ENCODE results near the gene AZU1. TPM values are rescaled to one million over a fixed set of nuclear protein-coding genes. Genes with fewer than 3 reads are reported as not detected.
"Not testable (repeated sequence)": the region's sequence is repeated elsewhere in the genome, so short reads cannot be mapped to it uniquely, and the experiment has no call there.

AZU1 gene
- total RNA-seq, 1 donor from 2014 or later, result not detected

DNA sequence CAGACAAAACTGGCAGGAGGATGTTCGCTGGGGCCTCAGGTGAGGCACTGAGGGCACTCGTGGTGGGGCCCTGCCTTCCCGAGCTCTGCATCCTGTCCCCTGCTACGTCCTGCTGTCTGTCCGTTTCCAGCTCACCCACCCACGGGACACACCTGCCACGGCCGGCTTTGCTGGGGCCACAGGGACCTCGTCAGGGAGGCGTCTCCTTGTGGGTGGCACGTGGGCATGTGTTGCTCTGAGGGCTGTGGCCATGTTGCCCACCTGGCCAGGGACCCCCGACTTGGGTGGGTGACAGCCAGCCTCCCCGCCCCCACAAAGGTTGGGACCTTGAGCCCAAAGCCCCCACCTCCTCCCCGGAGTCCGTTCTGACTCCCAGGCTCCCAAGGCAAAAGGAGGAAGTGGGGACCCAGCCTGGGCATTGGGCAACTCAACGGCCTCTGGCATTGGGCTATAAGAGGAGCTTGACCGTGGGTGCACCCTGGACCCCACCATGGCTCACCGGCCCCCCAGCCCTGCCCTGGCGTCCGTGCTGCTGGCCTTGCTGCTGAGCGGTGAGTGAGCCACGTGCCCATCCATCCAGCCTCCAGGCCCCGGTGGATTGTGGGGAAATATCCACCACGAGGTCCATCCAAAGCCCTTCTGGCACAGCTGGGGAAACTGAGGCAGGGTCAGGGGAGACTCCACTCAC lies 13.0 kb downstream of the AZU1 start, which contains the start of gene PRTN3:
Gene PRTN3 (plus strand): TSS at position 481 of the 688 bp plus-strand sequence. CDS start 10 bp downstream, at position 491.
- Histone ChIP-seq H3K27me3 (peaks cover 16% of the 10 kb centered on the region), H3K4me1 (peaks cover 7% of the 10 kb centered on the region in 2 donors), H3K27ac (no peak within 1 kb of the TSS), H3K36me3 (no peaks in the 10 kb centered on the region), H3K9me3 (no peaks in the 10 kb centered on the region), H3K4me3 (no peak within 1 kb of the TSS)
- TF ChIP-seq, protein P1, sequence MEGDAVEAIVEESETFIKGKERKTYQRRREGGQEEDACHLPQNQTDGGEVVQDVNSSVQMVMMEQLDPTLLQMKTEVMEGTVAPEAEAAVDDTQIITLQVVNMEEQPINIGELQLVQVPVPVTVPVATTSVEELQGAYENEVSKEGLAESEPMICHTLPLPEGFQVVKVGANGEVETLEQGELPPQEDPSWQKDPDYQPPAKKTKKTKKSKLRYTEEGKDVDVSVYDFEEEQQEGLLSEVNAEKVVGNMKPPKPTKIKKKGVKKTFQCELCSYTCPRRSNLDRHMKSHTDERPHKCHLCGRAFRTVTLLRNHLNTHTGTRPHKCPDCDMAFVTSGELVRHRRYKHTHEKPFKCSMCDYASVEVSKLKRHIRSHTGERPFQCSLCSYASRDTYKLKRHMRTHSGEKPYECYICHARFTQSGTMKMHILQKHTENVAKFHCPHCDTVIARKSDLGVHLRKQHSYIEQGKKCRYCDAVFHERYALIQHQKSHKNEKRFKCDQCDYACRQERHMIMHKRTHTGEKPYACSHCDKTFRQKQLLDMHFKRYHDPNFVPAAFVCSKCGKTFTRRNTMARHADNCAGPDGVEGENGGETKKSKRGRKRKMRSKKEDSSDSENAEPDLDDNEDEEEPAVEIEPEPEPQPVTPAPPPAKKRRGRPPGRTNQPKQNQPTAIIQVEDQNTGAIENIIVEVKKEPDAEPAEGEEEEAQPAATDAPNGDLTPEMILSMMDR (IDR thresholded peaks at IDR 0.05), result no peak
- intact Hi-C loops (cut with DNase I), result no loop called here
- no peak for DNase-seq (ENCODE audit: low spot score in 2 of 2)

DNA sequence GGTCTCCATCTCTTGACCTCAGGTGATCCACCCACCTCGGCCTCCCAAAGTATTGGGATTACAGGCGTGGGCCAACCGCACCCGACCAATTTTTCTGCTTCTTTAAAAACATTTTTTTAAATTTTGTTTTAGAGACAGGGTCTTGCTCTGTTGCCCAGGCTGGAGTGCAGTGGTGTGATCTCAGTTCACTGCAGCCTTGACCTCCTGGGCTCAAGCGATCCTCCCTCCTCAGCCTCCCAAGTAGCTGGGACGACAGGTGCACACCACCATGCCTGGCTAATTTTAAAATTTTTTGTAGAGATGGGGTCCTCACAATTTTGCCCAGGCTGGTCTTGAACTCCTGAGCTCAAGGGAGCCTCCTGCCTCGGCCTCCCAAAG lies 15.2 kb downstream of the AZU1 start:
- H3K4me3 ChIP-seq; intact Hi-C loops (cut with DNase I); H3K27ac ChIP-seq; H3K36me3 ChIP-seq; DNase-seq (ENCODE audit: low spot score in 2 of 2); H3K9me3 ChIP-seq; H3K4me1 ChIP-seq: not testable (repeated sequence)
- peaks cover 29% of the 10 kb centered on the region for H3K27me3 ChIP-seq

DNA sequence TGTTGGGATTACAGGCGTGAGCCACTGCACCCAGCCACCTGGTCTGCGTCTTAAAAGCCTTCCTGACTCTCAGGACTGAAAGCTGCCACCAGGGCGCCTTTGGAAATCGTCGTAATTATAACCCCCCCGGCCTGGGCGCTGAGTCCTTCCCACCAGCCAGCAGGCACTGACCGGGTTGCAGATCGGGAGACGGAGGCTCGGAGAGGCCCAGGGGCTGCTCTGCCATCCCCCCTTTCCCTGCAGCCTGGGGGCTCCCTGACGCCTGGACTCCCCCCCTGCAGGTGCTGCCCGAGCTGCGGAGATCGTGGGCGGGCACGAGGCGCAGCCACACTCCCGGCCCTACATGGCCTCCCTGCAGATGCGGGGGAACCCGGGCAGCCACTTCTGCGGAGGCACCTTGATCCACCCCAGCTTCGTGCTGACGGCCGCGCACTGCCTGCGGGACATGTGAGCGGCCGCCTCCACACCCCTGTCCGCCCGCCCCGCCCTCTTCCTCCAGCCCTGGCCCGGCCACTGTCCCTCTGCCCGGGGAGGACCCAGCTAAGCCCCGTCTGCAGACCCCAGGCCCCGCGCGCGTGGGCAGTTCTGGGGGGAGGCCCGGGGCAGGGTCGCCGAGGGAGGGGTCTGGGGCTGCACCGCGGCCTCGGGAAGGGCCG lies 15.7 kb downstream of the AZU1 start:
- DNase-seq (ENCODE audit: low spot score in 2 of 2), result no peak
- Histone ChIP-seq H3K4me3 (peak overlapping the region in 1 of 2 donors; percentile 29), H3K36me3 (no peaks in the 10 kb centered on the region), H3K27ac (no peak overlapping the region), H3K9me3 (no peaks in the 10 kb centered on the region), H3K4me1 (peaks cover 7% of the 10 kb centered on the region in 2 donors), H3K27me3 (peaks cover 32% of the 10 kb centered on the region)
- intact Hi-C loops (cut with DNase I), result no loop called here
- TF ChIP-seq, protein P1 (IDR thresholded peaks at IDR 0.05), result no peak

DNA sequence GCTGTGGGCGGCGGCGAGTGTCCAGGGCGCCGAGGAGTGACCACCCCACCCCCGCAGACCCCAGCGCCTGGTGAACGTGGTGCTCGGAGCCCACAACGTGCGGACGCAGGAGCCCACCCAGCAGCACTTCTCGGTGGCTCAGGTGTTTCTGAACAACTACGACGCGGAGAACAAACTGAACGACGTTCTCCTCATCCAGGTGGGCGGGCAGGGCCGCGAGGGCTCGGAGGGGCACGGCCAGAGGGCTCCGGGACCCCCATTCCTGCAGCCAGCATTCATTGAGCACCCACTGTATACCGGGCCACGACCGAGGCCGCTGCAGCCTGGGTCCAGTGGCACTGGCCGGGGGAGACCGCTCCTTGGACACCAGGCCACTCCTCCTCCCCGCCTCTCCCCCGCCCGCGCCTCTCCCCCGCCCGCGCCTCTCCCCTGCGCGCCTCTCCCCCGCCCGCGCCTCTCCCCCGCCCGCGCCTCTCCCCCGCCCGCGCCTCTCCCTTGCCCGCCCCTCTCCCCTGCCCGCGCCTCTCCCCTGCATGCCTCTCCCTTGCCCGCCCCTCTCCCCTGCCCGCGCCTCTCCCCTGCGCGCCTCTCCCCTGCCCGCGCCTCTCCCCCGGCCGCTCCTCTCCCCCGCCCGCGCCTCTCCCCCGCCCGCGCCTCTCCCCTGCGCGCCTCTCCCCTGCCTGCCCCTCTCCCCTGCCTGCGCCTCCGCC lies 16.4 kb downstream of the AZU1 start:
- Histone ChIP-seq H3K9me3 (no peaks in the 10 kb centered on the region), H3K4me1 (peaks cover 7% of the 10 kb centered on the region in 2 donors), H3K36me3 (no peaks in the 10 kb centered on the region), H3K4me3 (peak overlapping the region in 1 of 2 donors; percentile 29), H3K27ac (no peak overlapping the region), H3K27me3 (peaks cover 32% of the 10 kb centered on the region)
- intact Hi-C loops (cut with DNase I), result no loop called here
- TF ChIP-seq, protein P1 (IDR thresholded peaks at IDR 0.05), result no peak
- no peak for DNase-seq (ENCODE audit: low spot score in 2 of 2)

DNA sequence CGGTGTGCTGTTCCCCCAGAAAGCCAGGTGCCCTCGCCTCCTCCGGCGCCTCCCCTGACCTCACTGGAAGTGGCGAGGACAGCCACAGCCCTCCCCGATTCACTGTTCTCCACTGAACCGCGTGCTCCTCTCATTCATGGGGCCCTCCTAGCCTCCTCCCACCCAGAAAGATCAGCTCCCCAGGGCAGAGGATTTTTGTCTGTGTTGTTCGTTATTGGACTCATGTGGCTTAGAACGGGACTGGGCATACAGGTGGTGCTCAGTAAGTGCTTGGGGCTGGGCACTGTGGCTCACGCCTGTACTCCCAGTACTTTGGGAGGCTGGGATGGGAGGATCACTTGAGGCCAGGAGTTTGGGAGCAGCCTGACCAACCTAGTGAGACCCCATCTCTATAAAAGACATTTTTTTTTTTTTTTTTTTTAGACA lies 16.9 kb downstream of the AZU1 start:
- intact Hi-C loops (cut with DNase I), result no loop called here
- Histone ChIP-seq H3K4me3 (no peak overlapping the region), H3K9me3 (no peaks in the 10 kb centered on the region), H3K4me1 (peaks cover 7% of the 10 kb centered on the region in 2 donors), H3K27me3 (peaks cover 32% of the 10 kb centered on the region), H3K27ac (no peak overlapping the region), H3K36me3 (no peaks in the 10 kb centered on the region)
- TF ChIP-seq, protein P1 (IDR thresholded peaks at IDR 0.05), result no peak
- DNase-seq (ENCODE audit: low spot score in 2 of 2), result no peak

Measured in ascending aorta (tissue), 2 donors.